ENCODE data around the gene GPR161. TPM values are rescaled to one million over a fixed set of nuclear protein-coding genes. Genes with fewer than 3 reads are reported as not detected.

The GPR161 gene
- total and polyA plus RNA-seq, 2 of the 13 experiments (the other 11 are each of a cell fraction or from before 2014, with no cell fraction given), result 0.13 to 0.35 TPM

DNA sequence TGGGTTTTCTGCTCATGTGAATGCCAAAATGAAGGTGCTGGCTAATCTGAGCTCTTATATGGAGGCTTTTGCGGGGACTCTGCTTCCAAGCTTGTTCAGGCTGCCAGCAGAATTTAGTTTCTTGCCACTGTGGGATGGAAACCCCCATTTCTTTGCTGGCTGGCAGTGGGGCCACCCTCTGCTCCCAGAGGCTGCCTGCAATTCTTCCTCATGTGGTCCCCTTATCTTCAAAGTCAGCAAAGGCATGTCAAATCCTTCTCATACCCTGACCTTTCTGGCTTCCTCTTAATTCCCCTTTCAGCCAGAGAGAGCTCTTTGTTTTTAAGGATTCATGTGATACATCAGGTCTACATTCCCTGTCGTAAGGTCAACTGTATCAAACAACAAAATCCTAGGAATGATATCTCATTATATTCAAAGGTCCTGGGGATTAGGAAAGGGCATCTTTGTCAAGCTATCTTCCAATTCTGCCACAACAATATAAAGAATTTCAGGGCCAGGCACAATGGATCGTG is 5.2 kb upstream of the GPR161 start (continued):
- no peak for TF ChIP-seq ELF4 (CRISPR knock-in tag; IDR thresholded peaks at IDR 0.05; ENCODE audit: borderline replicate concordance)
- no peak for TF ChIP-seq ARNT (IDR thresholded peaks at IDR 0.05)
- TF ChIP-seq SETDB1 (CRISPR knock-in tag; IDR thresholded peaks at IDR 0.05; ENCODE audit: borderline replicate concordance), result no peak

- Histone ChIP-seq H3K4me3 (replicated peaks in 1 of 3; ENCODE audit: insufficient read depth in 1 of 3, low read depth in 2 of 3, low read length in 3 of 3) (no peak overlapping the region), H3K9ac (ENCODE audit: insufficient read depth, low read depth, low read length) (no peak overlapping the region), H2AFZ (ENCODE audit: low read length) (no peak overlapping the region), H4K20me1 (ENCODE audit: insufficient read depth, low read length) (no peaks in the 10 kb centered on the region), H3K79me2 (ENCODE audit: insufficient read depth, low read length) (no peaks in the 10 kb centered on the region), H3K9me3 (ENCODE audit: low read length) (no peaks in the 10 kb centered on the region), H3K4me1 (ENCODE audit: insufficient read depth, low read length) (peaks cover 16% of the 10 kb centered on the region), H3K36me3 (replicated peaks in 1 of 2; ENCODE audit: control insufficient read depth in 1 of 2, insufficient read depth in 2 of 2, low read length in 2 of 2) (no peaks in the 10 kb centered on the region), H3K27ac (ENCODE audit: extremely low read length, insufficient read depth, low read length) (no peak overlapping the region), H3K27me3 (ENCODE audit: control insufficient read depth in 1 of 2, insufficient read depth in 2 of 2, low read length in 2 of 2) (peaks cover 0 to 32% of the 10 kb centered on the region in 2 experiments; a peak in 4 of 5 replicates), H3K4me2 (ENCODE audit: low read depth, low read length) (no peak overlapping the region)
- no peak for FAIRE-seq
- no peak for ATAC-seq
- DNase-seq (ENCODE audit: low spot score), result no peak
- BruUV-seq (replicated peaks), result no TSS peak
- CTCF ChIA-PET (ENCODE audit: low intra/inter-chr PET ratio, low total read pairs), result no interaction called here
- in situ Hi-C loops (cut with HindIII; ENCODE audit: extremely low pct_ligation_motif_present, low pct_unique_long_range_greater_than_20kb) (no loop called here), intact Hi-C loops (cut with micrococcal nuclease; ENCODE audit: unreplicated experiment) (no loop called here)
- TF ChIP-seq HHEX (CRISPR knock-in tag; IDR thresholded peaks at IDR 0.05) (no peak), ZNF780A (CRISPR knock-in tag; IDR thresholded peaks at IDR 0.05) (no peak), ZNF121 (CRISPR knock-in tag; IDR thresholded peaks at IDR 0.05) (0 out of 2 replicates have a peak, but pooled peaks have one; percentile 17)
- TF ChIP-seq, protein P1, sequence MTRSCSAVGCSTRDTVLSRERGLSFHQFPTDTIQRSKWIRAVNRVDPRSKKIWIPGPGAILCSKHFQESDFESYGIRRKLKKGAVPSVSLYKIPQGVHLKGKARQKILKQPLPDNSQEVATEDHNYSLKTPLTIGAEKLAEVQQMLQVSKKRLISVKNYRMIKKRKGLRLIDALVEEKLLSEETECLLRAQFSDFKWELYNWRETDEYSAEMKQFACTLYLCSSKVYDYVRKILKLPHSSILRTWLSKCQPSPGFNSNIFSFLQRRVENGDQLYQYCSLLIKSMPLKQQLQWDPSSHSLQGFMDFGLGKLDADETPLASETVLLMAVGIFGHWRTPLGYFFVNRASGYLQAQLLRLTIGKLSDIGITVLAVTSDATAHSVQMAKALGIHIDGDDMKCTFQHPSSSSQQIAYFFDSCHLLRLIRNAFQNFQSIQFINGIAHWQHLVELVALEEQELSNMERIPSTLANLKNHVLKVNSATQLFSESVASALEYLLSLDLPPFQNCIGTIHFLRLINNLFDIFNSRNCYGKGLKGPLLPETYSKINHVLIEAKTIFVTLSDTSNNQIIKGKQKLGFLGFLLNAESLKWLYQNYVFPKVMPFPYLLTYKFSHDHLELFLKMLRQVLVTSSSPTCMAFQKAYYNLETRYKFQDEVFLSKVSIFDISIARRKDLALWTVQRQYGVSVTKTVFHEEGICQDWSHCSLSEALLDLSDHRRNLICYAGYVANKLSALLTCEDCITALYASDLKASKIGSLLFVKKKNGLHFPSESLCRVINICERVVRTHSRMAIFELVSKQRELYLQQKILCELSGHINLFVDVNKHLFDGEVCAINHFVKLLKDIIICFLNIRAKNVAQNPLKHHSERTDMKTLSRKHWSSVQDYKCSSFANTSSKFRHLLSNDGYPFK (CRISPR knock-in tag; IDR thresholded peaks at IDR 0.05; ENCODE audit: borderline replicate concordance), result no peak
- TF ChIP-seq, protein P2, sequence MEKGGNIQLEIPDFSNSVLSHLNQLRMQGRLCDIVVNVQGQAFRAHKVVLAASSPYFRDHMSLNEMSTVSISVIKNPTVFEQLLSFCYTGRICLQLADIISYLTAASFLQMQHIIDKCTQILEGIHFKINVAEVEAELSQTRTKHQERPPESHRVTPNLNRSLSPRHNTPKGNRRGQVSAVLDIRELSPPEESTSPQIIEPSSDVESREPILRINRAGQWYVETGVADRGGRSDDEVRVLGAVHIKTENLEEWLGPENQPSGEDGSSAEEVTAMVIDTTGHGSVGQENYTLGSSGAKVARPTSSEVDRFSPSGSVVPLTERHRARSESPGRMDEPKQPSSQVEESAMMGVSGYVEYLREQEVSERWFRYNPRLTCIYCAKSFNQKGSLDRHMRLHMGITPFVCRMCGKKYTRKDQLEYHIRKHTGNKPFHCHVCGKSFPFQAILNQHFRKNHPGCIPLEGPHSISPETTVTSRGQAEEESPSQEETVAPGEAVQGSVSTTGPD (CRISPR knock-in tag; IDR thresholded peaks at IDR 0.05), result no peak
- POLR2A ChIA-PET, result no interaction called here
These were observed 2.3 kb upstream of the GPR161 start for GRCh38 chr1:168139070-168139469.
